A673 (cell line): ENCODE data around the gene TFB2M. TPM values are rescaled to one million over a fixed set of nuclear protein-coding genes. Genes with fewer than 3 reads are reported as not detected.

ENCODE experiments used
- BruUV-seq: library from RNA; stranded (reverse); fragments of 400-500 nt; replicated peaks from 2 replicates; lab custom pipeline; 2021; lab: Mats Ljungman, UMichigan
- CTCF ChIA-PET: fragments of 300-600 bp; sonication (Branson Sonifier 250); formaldehyde crosslinking; loops from one replicate; lab custom pipeline; 2022; ENCODE audit warnings: antibody characterized with exemption; lab: Charles Lee
- POLR2A ChIA-PET: fragments of 300-600 bp; sonication (Branson Sonifier 250); formaldehyde crosslinking; loops from one replicate; lab custom pipeline; 2022; ENCODE audit warnings: antibody characterized with exemption; ENCODE audit not compliant: low non-redundant PET; lab: Charles Lee
- DNase-seq: peaks from one replicate; pipeline ENCODE4 v3.0.0-alpha.2; 2015; ENCODE audit warnings: low spot score
- H3K27ac ChIP-seq: fragments of 200-600 bp; sonication (generic); 2 replicates; pipeline ENCODE4 v1.5.1; 2016; ENCODE audit warnings: mixed run types, low read depth, mild to moderate bottlenecking, mixed read lengths, antibody characterized with exemption, low read length; ENCODE audit not compliant: poor library complexity, severe bottlenecking
- H3K27me3 ChIP-seq: fragments of 200-600 bp; sonication (generic); replicated peaks from 2 replicates; pipeline ENCODE4 v1.6.1; 2017; ENCODE audit warnings: mixed run types, low read depth, mild to moderate bottlenecking, mixed read lengths, antibody characterized with exemption, low read length; ENCODE audit not compliant: insufficient read depth, poor library complexity
- H3K36me3 ChIP-seq: fragments of 200-600 bp; sonication (generic); 2 replicates; pipeline ENCODE4 v1.6.1; 2016; ENCODE audit warnings: mixed run types, mild to moderate bottlenecking, mixed read lengths, antibody characterized with exemption, low read length; ENCODE audit not compliant: insufficient read depth, poor library complexity, severe bottlenecking
- H3K4me1 ChIP-seq: fragments of 200-600 bp; sonication (generic); 2 replicates; pipeline ENCODE4 v1.6.1; 2017; ENCODE audit warnings: mixed run types, mild to moderate bottlenecking, mixed read lengths, antibody characterized with exemption, low read length; ENCODE audit not compliant: insufficient read depth, poor library complexity, severe bottlenecking
- H3K4me3 ChIP-seq: fragments of 200-600 bp; sonication (generic); 2 replicates; pipeline ENCODE4 v1.5.1; 2016; ENCODE audit warnings: low read depth, mixed run types, mild to moderate bottlenecking, mixed read lengths, low read length; ENCODE audit not compliant: poor library complexity, severe bottlenecking
- H3K9me3 ChIP-seq: fragments of 200-600 bp; sonication (generic); 2 replicates; pipeline ENCODE4 v1.6.1; 2016; ENCODE audit warnings: mixed run types, low read depth, mild to moderate bottlenecking, mixed read lengths, antibody characterized with exemption, low read length; ENCODE audit not compliant: poor library complexity, severe bottlenecking
- CTCF ChIP-seq: fragments of 300-800, 200-600 bp; sonication (generic); conservative IDR thresholded peaks from 2 replicates; pipeline ENCODE4 v1.5.1; 2017; ENCODE audit warnings: low read depth, mild to moderate bottlenecking, antibody characterized with exemption, low read length, moderate library complexity, mixed read lengths
- EZH2 ChIP-seq: fragments of 200-600 bp; sonication (generic); IDR thresholded peaks from 2 replicates; pipeline ENCODE4 v1.6.1; 2017; ENCODE audit warnings: borderline replicate concordance, low read depth, mild to moderate bottlenecking, mixed read lengths, antibody characterized with exemption, low read length; ENCODE audit not compliant: poor library complexity, severe bottlenecking
- intact Hi-C: fragments of 100-400 bp; cut with micrococcal nuclease; formaldehyde crosslinking; loops from one replicate; pipeline ENCODE4 v1.10.0; 2022; ENCODE audit not compliant: unreplicated experiment
- total RNA-seq: library from RNA; stranded (reverse); gene quantifications from 2 replicates; pipeline ENCODE4 v1.2.3, GENCODE V29; 2021

The TFB2M gene
- total RNA-seq, 1 experiment from 2014 or later: 21.1 TPM

GRCh38 chr1:246583448-246584185, 17.6 kb upstream of the TFB2M start:
- no peak for DNase-seq
- no TSS peak for BruUV-seq
- ChIA-PET POLR2A (no interaction called here), CTCF (no interaction called here)
- TF ChIP-seq CTCF: no peak
- TF ChIP-seq EZH2: no peak
- Histone ChIP-seq H3K4me1 (peaks cover 25% of the 10 kb centered on the region), H3K9me3 (no peaks in the 10 kb centered on the region), H3K27ac (no peak overlapping the region), H3K36me3 (no peaks in the 10 kb centered on the region), H3K4me3 (no peak overlapping the region), H3K27me3 (no peaks in the 10 kb centered on the region)
- intact Hi-C loops: no loop called here

- POLR2A ChIA-PET: no interaction called here
- no peak overlapping the region for H3K4me3 ChIP-seq
- H3K36me3 ChIP-seq: no peaks in the 10 kb centered on the region
- intact Hi-C loops: no loop called here
- BruUV-seq: no TSS peak
- no peak for DNase-seq
- peaks cover 26% of the 10 kb centered on the region for H3K4me1 ChIP-seq
- CTCF ChIA-PET: no interaction called here
- H3K9me3 ChIP-seq: no peaks in the 10 kb centered on the region
- H3K27ac ChIP-seq: no peak overlapping the region
- no peak for TF ChIP-seq EZH2
- TF ChIP-seq CTCF: no peak
- H3K27me3 ChIP-seq: no peaks in the 10 kb centered on the region
These were observed 17.0 kb upstream of the TFB2M start for GRCh38 chr1:246583056-246583440.

GRCh38 chr1:246582301-246583055, 16.4 kb upstream of the TFB2M start:
- Histone ChIP-seq H3K36me3 (no peaks in the 10 kb centered on the region), H3K4me3 (no peak overlapping the region), H3K27me3 (no peaks in the 10 kb centered on the region), H3K27ac (no peak overlapping the region), H3K9me3 (no peaks in the 10 kb centered on the region), H3K4me1 (peaks cover 26% of the 10 kb centered on the region)
- ChIA-PET CTCF (no interaction called here), POLR2A (interaction anchor here (0.7 kb wide), 1 partner anchor 200 kb away, joined by 3 read pairs; no protein-coding TSS in a partner anchor)
- no peak for TF ChIP-seq CTCF
- TF ChIP-seq EZH2: no peak
- no TSS peak for BruUV-seq
- intact Hi-C loops: no loop called here
- no peak for DNase-seq
